Rectal smooth muscle tissue (tissue), 1 donor: ENCODE data around the gene SPRR2G.
"Not testable (repeated sequence)": the region's sequence is repeated elsewhere in the genome, so short reads cannot be mapped to it uniquely, and the experiment has no call there.

ENCODE experiments used
- H3K27ac ChIP-seq: one replicate; pipeline ENCODE4 v1.7.0; 2013; ENCODE audit warnings: low read depth, low read length, inconsistent platforms
- H3K27me3 ChIP-seq: one replicate; pipeline ENCODE4 v1.7.0; 2013; ENCODE audit warnings: low read length; ENCODE audit not compliant: control insufficient read depth, insufficient read depth
- H3K36me3 ChIP-seq: one replicate; pipeline ENCODE4 v1.7.0; 2013; ENCODE audit warnings: low read length; ENCODE audit not compliant: control insufficient read depth, insufficient read depth
- H3K4me1 ChIP-seq: one replicate; pipeline ENCODE4 v1.7.0; 2013; ENCODE audit warnings: low read length; ENCODE audit not compliant: control insufficient read depth, insufficient read depth
- H3K4me3 ChIP-seq: one replicate; pipeline ENCODE4 v1.7.0; 2013; ENCODE audit warnings: low read length
- H3K9ac ChIP-seq: one replicate; pipeline ENCODE4 v1.7.0; 2013; ENCODE audit warnings: low read length

The SPRR2G gene

DNA sequence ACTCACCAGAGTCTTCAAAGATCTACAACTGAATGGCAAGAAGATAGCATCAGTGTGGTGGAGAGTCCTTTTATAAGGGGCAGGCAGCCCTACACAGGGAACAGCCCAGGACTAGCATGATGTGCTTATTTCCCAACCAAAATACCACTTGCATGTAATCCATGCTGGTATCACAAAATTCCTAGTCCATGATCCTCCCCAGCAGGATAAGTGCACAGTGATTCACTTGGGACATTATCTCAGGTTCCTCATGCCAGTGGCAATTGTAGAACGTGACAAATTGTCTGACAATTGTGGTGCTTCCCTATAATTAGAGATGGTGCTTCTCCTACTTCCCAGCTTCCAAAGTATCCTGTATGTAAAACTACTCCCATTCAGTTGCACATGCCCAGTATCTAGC is at the start of gene SPRR2G:
Gene SPRR2G (minus strand): TSS at position 45 of the 400 bp plus-strand sequence. CDS start 780 bp downstream, outside the sequence.
- Histone ChIP-seq H3K4me1 (no peaks in the 10 kb centered on the region), H3K4me3 (no peak within 1 kb of the TSS), H3K27me3 (no peaks in the 10 kb centered on the region), H3K9ac (no peak within 1 kb of the TSS), H3K27ac (no peak within 1 kb of the TSS), H3K36me3 (no peaks in the 10 kb centered on the region)

DNA sequence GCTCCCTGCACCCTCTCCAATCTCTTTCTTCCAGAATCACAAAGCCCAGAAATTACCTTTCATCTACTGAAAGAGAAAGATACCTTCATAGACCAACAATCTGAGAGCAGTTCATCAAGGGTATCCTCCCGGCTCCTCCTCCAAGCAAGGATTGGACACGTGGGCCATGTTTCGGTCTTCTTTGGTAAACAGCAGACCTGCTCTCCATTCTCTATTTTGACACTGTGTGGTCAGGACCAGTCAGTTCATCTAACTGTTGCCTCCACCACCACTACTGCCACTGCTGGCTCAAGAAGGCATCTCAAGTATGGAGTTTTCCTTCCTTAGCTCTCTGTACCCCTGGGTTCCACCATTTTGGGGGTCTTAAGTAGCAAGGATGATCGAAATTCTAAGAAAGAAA is 44.5 kb upstream of the SPRR2G start:
- Histone ChIP-seq H3K27ac (no peak overlapping the region), H3K9ac (no peak overlapping the region), H3K27me3 (no peaks in the 10 kb centered on the region), H3K36me3 (no peaks in the 10 kb centered on the region), H3K4me3 (no peak overlapping the region), H3K4me1 (no peaks in the 10 kb centered on the region)

DNA sequence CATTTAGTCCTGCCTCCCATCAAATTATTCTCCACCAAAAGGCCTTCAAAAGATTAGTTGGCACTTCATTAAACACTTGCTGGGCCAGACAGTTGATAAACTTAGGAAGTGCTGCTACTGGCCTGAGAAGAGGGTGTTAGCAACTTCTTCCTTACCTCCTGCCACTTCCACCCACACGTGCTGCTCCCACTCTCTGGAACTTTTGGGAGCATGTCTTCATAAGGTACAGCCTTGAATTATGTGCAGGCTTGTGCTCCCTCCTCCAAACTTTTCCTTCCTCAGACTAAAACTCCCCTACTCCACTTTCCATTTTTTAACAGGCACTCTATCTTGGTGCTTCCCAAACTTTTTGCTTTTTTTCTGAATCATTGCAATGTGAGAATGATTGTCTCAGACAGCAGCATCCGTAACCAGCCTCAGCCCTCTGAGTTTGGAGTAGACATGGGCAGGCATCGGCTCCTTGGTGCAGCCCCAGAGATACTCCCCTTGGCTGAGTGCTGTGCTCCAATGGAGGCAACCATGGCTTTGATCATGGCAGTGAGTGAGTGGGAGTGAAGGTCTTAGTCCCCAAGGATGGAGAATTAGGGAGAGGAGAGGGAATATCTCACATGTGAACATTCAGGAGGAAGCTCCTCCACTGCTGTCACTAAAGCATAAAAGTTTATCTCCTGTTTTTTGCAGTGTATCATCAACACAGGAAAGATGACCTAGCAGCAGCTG is 43.8 kb upstream of the SPRR2G start:
- H3K36me3 ChIP-seq: no peaks in the 10 kb centered on the region
- H3K9ac ChIP-seq: no peak overlapping the region
- H3K4me3 ChIP-seq: no peak overlapping the region
- no peaks in the 10 kb centered on the region for H3K27me3 ChIP-seq
- no peaks in the 10 kb centered on the region for H3K4me1 ChIP-seq
- H3K27ac ChIP-seq: no peak overlapping the region

DNA sequence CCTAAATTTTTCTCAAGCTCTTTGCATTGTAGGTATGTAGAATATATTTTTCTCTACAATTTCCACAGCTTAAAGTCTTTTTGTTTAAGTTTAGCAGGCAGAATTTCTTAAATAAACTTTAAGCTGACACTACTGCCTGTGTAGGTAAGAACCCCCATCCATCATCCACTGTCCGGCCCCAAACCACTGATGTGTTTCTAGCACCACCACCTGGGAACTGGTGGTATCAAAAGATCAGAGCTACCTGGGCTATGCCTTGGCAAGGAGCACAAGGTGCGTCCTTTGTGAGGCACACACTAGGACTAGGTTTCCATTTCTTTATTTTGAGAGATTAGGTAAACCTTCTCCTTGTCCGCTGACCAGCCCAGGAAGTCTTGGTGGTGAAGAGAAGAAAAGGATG is 42.0 kb upstream of the SPRR2G start:
- Histone ChIP-seq H3K27me3 (no peaks in the 10 kb centered on the region), H3K4me3 (no peak overlapping the region), H3K9ac (no peak overlapping the region), H3K36me3 (no peaks in the 10 kb centered on the region), H3K4me1 (no peaks in the 10 kb centered on the region), H3K27ac (no peak overlapping the region)

DNA sequence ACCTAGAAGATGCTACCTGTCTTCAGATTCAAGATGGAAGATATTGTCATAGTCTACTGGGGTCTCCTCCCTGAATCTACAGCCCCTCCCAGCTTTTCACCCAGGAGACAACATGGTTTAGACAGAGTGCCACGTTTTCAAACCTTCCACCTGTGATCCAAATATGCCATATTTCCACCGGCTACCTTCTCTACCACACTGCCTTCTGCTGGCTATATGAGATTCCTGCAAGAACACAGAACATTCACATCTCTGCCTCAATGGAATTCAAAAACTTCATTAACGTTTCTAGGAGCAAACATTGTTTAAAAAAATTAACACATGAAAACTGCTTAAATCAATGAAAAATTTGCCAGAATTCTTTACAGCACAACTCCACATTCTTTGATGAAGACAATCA is 39.7 kb upstream of the SPRR2G start:
- H3K4me3 ChIP-seq: no peak overlapping the region
- H3K27me3 ChIP-seq: no peaks in the 10 kb centered on the region
- no peaks in the 10 kb centered on the region for H3K4me1 ChIP-seq
- no peak overlapping the region for H3K27ac ChIP-seq
- H3K36me3 ChIP-seq: no peaks in the 10 kb centered on the region
- no peak overlapping the region for H3K9ac ChIP-seq

DNA sequence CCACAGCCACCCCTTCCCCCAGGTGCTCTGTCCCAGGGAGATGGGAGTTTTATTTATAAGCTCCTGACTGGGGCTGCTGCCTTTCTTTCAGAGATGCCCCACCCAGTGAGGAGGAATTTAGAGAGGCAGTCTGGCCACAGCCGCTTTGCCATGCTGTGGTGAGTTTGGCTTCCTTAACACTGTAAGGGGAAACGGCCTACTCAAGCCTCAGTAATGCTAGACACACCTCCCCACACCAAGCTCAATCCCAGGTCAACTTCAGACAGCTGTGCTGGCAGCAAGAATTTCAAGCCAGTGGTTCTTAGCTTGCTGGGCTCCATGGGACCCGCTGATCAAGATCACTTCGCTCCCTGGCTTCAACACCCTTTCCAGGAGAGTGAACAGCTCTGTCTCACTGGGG is 37.6 kb upstream of the SPRR2G start:
- H3K36me3 ChIP-seq, H3K27ac ChIP-seq, H3K9ac ChIP-seq, H3K27me3 ChIP-seq, H3K4me1 ChIP-seq, H3K4me3 ChIP-seq: not testable (repeated sequence)

DNA sequence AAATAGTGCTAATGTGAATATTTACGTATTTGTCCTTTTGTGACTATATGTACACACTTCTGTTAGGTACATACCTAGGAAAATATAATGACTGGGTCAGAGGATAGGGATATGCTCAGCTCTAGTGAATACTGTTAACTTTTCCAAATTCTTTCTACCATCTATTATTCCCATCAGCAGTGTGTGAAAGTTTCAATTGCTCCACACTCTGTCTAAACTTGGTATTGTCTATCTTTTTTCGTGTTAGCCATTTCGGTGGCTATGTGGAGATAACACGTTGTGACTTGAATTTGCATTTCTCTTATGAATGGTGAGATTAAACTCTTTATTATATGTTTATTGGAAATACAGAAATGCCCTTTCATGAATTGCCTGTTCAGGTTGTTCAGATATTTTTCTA is 29.9 kb upstream of the SPRR2G start:
- Histone ChIP-seq H3K27ac (no peak overlapping the region), H3K36me3 (no peaks in the 10 kb centered on the region), H3K4me1 (no peaks in the 10 kb centered on the region), H3K27me3 (no peaks in the 10 kb centered on the region), H3K9ac (no peak overlapping the region), H3K4me3 (no peak overlapping the region)

DNA sequence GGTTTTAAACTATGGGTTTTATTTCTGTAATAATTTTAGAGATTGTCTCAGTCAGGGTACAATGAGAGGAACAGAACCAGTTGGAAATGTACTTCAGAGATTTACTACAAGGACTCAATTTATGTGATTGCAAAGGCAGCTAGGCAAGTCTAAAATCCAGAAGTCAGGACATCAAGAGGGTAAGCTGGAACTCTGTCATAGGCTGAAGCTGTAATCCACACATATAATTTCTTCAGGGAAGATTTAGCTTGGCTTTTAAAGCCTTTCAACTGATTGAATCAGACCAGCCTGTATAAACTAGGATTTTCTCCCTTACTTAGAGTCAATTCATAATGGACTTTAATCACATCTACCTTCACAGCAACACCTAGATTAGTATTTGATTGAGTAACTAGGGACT is 28.2 kb upstream of the SPRR2G start:
- Histone ChIP-seq H3K4me3 (no peak overlapping the region), H3K4me1 (no peaks in the 10 kb centered on the region), H3K36me3 (no peaks in the 10 kb centered on the region), H3K27ac (no peak overlapping the region), H3K27me3 (no peaks in the 10 kb centered on the region), H3K9ac (no peak overlapping the region)

DNA sequence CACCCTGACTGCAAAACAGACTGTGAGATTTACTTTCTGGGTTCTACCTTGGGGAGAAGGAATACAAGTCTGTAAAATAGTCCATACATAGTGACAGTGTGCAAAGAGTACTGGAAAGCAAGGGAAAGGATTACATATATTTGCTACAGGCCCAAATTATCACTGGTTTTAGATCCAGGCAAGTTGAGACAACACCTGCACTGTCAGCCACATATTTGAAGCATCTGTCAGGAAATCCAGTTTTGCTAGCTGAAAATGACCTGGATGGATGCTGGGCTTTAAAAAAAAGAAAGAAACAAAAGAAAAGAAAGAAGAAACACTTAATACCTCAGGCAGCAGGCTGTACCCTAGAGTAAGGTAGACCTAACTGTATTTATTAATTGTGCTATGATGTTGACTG is 23.9 kb upstream of the SPRR2G start:
- H3K27ac ChIP-seq: no peak overlapping the region

DNA sequence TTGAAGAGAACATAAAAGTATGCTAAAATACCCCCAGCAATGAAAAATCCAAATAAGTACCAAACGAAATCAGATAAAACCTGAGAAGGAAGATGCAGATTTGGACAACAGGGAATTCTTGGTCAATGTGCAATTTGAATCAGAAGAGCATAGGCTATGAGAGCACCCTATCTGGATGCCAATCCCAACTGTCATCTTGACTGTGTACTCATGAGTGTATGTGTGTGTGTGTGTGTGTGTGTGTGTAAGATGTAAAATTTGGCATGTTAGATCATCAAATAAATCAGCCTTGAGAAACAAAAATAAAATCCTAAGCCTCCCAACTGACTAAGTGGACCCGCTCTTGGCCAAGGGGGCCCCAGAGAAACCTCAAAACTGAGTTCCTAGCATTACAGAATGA is 18.0 kb upstream of the SPRR2G start:
- H3K9ac ChIP-seq: no peak overlapping the region
- no peaks in the 10 kb centered on the region for H3K27me3 ChIP-seq
- no peak overlapping the region for H3K27ac ChIP-seq
- H3K36me3 ChIP-seq: no peaks in the 10 kb centered on the region
- H3K4me1 ChIP-seq: no peaks in the 10 kb centered on the region
- no peak overlapping the region for H3K4me3 ChIP-seq

More for the DNA sequence above, 23.9 kb upstream of the SPRR2G start:
- H3K27me3 ChIP-seq: no peaks in the 10 kb centered on the region
- no peak overlapping the region for H3K9ac ChIP-seq
- H3K4me3 ChIP-seq: no peak overlapping the region
- H3K4me1 ChIP-seq: no peaks in the 10 kb centered on the region
- no peaks in the 10 kb centered on the region for H3K36me3 ChIP-seq

DNA sequence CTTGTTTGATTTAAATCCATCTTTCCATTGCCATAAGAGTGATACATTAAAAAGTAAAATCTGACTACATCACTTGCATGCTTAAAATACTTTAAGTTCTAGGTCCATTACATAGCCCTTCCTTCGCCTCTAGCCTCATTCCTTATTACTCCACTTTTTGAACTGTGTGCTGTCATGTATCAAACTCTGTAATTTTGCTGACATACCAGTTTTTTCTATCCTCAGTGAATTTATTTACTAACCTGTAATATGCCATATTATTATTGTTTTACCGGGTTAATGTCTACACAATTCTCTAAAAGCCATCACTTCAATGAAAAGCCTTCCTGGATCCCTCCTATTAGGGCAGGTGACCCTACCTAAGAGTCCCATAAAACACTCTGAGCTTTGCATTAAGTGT is 4.9 kb upstream of the SPRR2G start:
- H3K27ac ChIP-seq: no peak overlapping the region
- no peaks in the 10 kb centered on the region for H3K27me3 ChIP-seq
- H3K9ac ChIP-seq: no peak overlapping the region
- no peaks in the 10 kb centered on the region for H3K4me1 ChIP-seq
- H3K4me3 ChIP-seq: no peak overlapping the region
- no peaks in the 10 kb centered on the region for H3K36me3 ChIP-seq

DNA sequence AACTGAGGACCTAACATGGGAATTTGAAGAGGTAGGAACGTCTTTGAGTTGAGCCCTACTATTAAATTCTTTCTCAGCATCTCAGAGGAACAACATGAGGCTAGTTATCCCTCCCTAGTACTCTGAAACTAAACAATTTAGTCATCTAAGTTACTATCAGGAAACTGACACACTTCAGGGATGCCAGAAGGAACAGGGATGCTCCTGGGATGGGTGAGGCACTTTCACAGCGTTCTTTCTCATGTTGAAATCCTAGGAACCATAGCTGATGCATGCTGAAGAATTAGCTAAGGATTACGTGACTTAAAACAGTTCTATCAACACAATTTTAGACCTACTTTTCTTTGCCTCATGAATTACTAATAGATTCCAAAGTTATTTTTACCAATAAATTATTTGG is 1.8 kb upstream of the SPRR2G start:
- H3K9ac ChIP-seq: no peak overlapping the region
- H3K4me3 ChIP-seq: no peak overlapping the region
- no peaks in the 10 kb centered on the region for H3K27me3 ChIP-seq
- H3K4me1 ChIP-seq: no peaks in the 10 kb centered on the region
- no peak overlapping the region for H3K27ac ChIP-seq
- no peaks in the 10 kb centered on the region for H3K36me3 ChIP-seq

DNA sequence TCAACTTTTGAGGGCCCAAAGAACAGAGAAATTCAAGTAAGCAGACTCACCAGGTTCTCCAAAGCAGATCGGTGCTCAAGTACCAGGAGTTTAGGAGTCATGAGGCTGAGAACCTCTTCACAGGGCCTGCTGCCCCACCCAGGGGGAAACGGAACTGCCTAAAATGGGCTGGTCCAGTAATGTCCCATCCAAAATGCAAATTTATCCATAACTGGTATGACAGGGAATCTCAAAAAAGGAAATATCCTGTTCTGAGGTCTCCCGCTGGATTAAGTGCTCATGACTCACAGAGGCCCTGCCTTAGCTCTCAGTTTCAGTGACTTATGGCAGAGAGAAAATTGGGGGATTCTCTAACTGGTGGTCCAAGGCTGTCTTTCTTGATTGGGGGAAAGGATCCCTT is 9.3 kb downstream of the SPRR2G start:
- Histone ChIP-seq H3K4me3 (no peak overlapping the region), H3K27me3 (no peaks in the 10 kb centered on the region), H3K9ac (no peak overlapping the region), H3K27ac (no peak overlapping the region), H3K36me3 (no peaks in the 10 kb centered on the region), H3K4me1 (no peaks in the 10 kb centered on the region)
